ENCODE measurements around the gene LTB.

GRCh38 chr6:31624070-31624469 lies 41.8 kb upstream of the LTB start:
- no peak for TF ChIP-seq POLR2A (IDR thresholded peaks at IDR 0.05)
- TF ChIP-seq CTCF (IDR thresholded peaks at IDR 0.05), result no peak

All from thyroid gland (tissue), 4 donors.